Endothelial cell of umbilical vein (primary cell): ENCODE measurements around the gene CNOT10. TPM values are rescaled to one million over a fixed set of nuclear protein-coding genes. Genes with fewer than 3 reads are reported as not detected.

ENCODE experiments used
- BruUV-seq: library from RNA; stranded (reverse); fragments of 400-500 nt; replicated peaks from 2 replicates; lab custom pipeline; 2021; lab: Mats Ljungman, UMichigan
- CTCF ChIA-PET: fragments of 300-600, 350-600 bp; sonication (Branson Sonifier 250); formaldehyde crosslinking; loops from one replicate; lab custom pipeline; 2021; ENCODE audit warnings: antibody characterized with exemption, inconsistent platforms; lab: Charles Lee
- POLR2A ChIA-PET: fragments of 300-600, 350-600 bp; sonication (Branson Sonifier 250); formaldehyde crosslinking; loops from one replicate; lab custom pipeline; 2021; ENCODE audit warnings: antibody characterized with exemption, inconsistent platforms; lab: Charles Lee
- DNase-seq: peaks from one replicate; pipeline ENCODE4 v3.0.0-alpha.2; 2011; ENCODE audit warnings: low read depth, low spot score
- FAIRE-seq: peaks from 2 replicates; lab custom pipeline; 2011; peaks lifted over from hg19 to GRCh38; lab: Jason Lieb, UNC
- H2AFZ ChIP-seq: 2 replicates; pipeline ENCODE4 v1.6.0; 2012; ENCODE audit warnings: low read depth, low read length, control low read depth, inconsistent platforms
- H3K27ac ChIP-seq: 2 replicates; pipeline ENCODE4 v1.5.1; 2011; ENCODE audit warnings: low read depth, mild to moderate bottlenecking, control low read depth, low read length, moderate library complexity; ENCODE audit not compliant: insufficient read depth
- H3K27me3 ChIP-seq, 2 experiments: 2 replicates each; pipeline versions ENCODE4 v1.6.0 to v1.6.1; 2011; ENCODE audit warnings: low read length in 2 of 2, mixed read lengths in 1 of 2; ENCODE audit not compliant: control insufficient read depth in 2 of 2, insufficient read depth in 2 of 2
- H3K36me3 ChIP-seq, 2 experiments: 2 replicates in 1 of 2; 3 replicates in 1 of 2; pipeline ENCODE4 v1.5.1; 2011; ENCODE audit warnings: low read length in 2 of 2, mild to moderate bottlenecking in 1 of 2, moderate library complexity in 1 of 2; ENCODE audit not compliant: control insufficient read depth in 2 of 2, insufficient read depth in 2 of 2; ENCODE audit errors: extremely low read depth in 1 of 2
- H3K4me1 ChIP-seq: 3 replicates; pipeline ENCODE4 v1.5.1; 2011; ENCODE audit warnings: mild to moderate bottlenecking, low read length; ENCODE audit not compliant: control insufficient read depth, insufficient read depth; ENCODE audit errors: extremely low read depth
- H3K4me2 ChIP-seq: 2 replicates; pipeline ENCODE4 v1.6.1; 2011; ENCODE audit warnings: low read length, control low read depth, mixed read lengths; ENCODE audit not compliant: insufficient read depth
- H3K4me3 ChIP-seq, 3 experiments: fragments of 200-600 bp in 1 of 3; sonication (generic), shearing (Covaris generic) in 1 of 3; replicated peaks in 1 of 3; 2 replicates each; pipeline ENCODE4 v1.5.1; 2011 to 2016; ENCODE audit warnings: control low read depth in 3 of 3, low read length in 3 of 3, mild to moderate bottlenecking in 2 of 3, inconsistent platforms in 1 of 3, low read depth in 1 of 3, moderate library complexity in 1 of 3; ENCODE audit not compliant: insufficient read depth in 1 of 3
- H3K79me2 ChIP-seq: 2 replicates; pipeline ENCODE4 v1.6.0; 2012; ENCODE audit warnings: low read length, inconsistent platforms; ENCODE audit not compliant: control insufficient read depth, insufficient read depth
- H3K9ac ChIP-seq: replicated peaks from 2 replicates; pipeline ENCODE3; 2011; ENCODE audit warnings: low read length, control low read depth; ENCODE audit not compliant: insufficient read depth; ENCODE audit errors: extremely low read depth
- H3K9me1 ChIP-seq: replicated peaks from 3 replicates; pipeline ENCODE4 v1.6.0; 2011; ENCODE audit warnings: mild to moderate bottlenecking, low read length; ENCODE audit not compliant: control insufficient read depth, insufficient read depth; ENCODE audit errors: extremely low read depth
- H3K9me3 ChIP-seq: replicated peaks from 2 replicates; pipeline ENCODE4 v1.5.1; 2012; ENCODE audit warnings: low read length, inconsistent platforms; ENCODE audit not compliant: control insufficient read depth, insufficient read depth
- H4K20me1 ChIP-seq: replicated peaks from 2 replicates; pipeline ENCODE3; 2011; ENCODE audit warnings: mild to moderate bottlenecking, low read length; ENCODE audit not compliant: control insufficient read depth, insufficient read depth; ENCODE audit errors: extremely low read depth
- EZH2 ChIP-seq: IDR thresholded peaks from 2 replicates; pipeline ENCODE4 v1.6.1; 2012; ENCODE audit warnings: borderline replicate concordance, low read depth, mild to moderate bottlenecking, moderate library complexity, low read length, inconsistent platforms; ENCODE audit not compliant: severe bottlenecking
- FOS ChIP-seq: IDR thresholded peaks from 2 replicates; pipeline ENCODE4 v1.6.1; 2011; ENCODE audit warnings: mild to moderate bottlenecking, low read length, moderate library complexity, borderline replicate concordance; ENCODE audit not compliant: insufficient read depth
- GATA2 ChIP-seq: IDR thresholded peaks from 2 replicates; pipeline ENCODE4 v1.7.0; 2011; ENCODE audit warnings: low read depth, mild to moderate bottlenecking, moderate library complexity, mixed read lengths, low read length; ENCODE audit not compliant: insufficient read length, insufficient read depth
- JUN ChIP-seq: IDR thresholded peaks from 2 replicates; pipeline ENCODE4 v1.6.1; 2011; ENCODE audit warnings: borderline replicate concordance, low read depth; ENCODE audit not compliant: insufficient read length, insufficient read depth
- MYC ChIP-seq: IDR thresholded peaks from one replicate; pipeline ENCODE4 v1.6.1; 2011; ENCODE audit warnings: mild to moderate bottlenecking, low read depth, low read length
- POLR2A ChIP-seq: IDR thresholded peaks from 2 replicates; pipeline ENCODE4 v1.6.1; 2012; ENCODE audit warnings: low read depth, mild to moderate bottlenecking, control low read depth, low read length
- POLR2AphosphoS5 ChIP-seq: IDR thresholded peaks from 2 replicates; pipeline ENCODE4 v1.6.1; 2012; ENCODE audit warnings: low read depth, mild to moderate bottlenecking, control low read depth, low read length, moderate library complexity; ENCODE audit not compliant: insufficient read depth
- dilution Hi-C: fragments of 300-500 bp; cut with MboI; formaldehyde crosslinking; loops from one replicate; pipeline ENCODE4 v1.15.0; 2019; ENCODE audit warnings: low sequenced_read_pairs; ENCODE audit not compliant: extremely low pct_ligation_motif_present
- intact Hi-C: fragments of 100-400 bp; cut with micrococcal nuclease; formaldehyde crosslinking; loops from one replicate; pipeline ENCODE4 v1.10.0; 2022
- polyA plus RNA-seq, 4 experiments: library from polyadenylated mRNA; depleted of rRNA in 3 of 4; stranded (reverse) in 3 of 4; unstranded in 1 of 4; fragments of >200 nt; gene quantifications; 2 replicates each; pipeline versions ENCODE4 v1.2.1 to v1.2.3, GENCODE V29; 2011 to 2012; ENCODE audit warnings: missing spikeins in 1 of 4
- total RNA-seq: library from RNA; stranded (reverse); gene quantifications from 2 replicates; pipeline ENCODE4 v1.2.3, GENCODE V29; 2021
- TF ChIP-seq, protein P1 (sequence below): IDR thresholded peaks from 2 replicates; pipeline ENCODE4 v1.6.1; 2011; ENCODE audit not compliant: insufficient read depth, insufficient read length
- TF ChIP-seq, protein P2 (sequence below), 2 donors: IDR thresholded peaks; 1 replicate in 1 of 2; 2 replicates in 1 of 2; pipeline ENCODE4 v1.5.1; 2011; ENCODE audit warnings: low read length in 2 of 2, mild to moderate bottlenecking in 2 of 2, moderate library complexity in 2 of 2, control low read depth in 1 of 2, inconsistent platforms in 1 of 2, low read depth in 1 of 2; ENCODE audit not compliant: insufficient read depth in 1 of 2; ENCODE audit errors: extremely low read depth in 1 of 2

The CNOT10 gene
- total and polyA plus RNA-seq, 2 donors (not counting 3 experiments of a cell fraction or from before 2014, with no cell fraction given) = 23.6 to 28.6 TPM

DNA sequence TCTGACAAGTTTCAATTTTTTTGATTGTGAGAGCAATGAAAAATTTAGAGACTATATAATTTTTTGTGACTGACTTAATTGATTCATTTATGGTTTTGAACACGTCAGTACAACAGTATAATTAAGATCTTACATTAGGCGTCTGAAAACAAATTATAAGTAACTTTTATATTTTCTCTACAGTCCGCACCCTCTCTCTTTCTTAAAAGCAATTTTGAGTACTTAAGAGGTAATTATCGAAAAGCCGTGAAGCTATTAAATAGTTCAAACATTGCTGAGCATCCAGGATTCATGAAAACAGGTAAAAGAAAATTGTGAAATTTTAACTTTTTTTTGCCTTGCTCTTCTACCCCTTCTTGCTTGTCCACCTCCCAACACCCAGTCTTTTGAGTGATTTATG lies 34.9 kb downstream of the CNOT10 start:
- no peak for TF ChIP-seq POLR2A
- TF ChIP-seq POLR2AphosphoS5 = no peak
- TF ChIP-seq MYC = no peak
- TF ChIP-seq FOS = no peak
- no peak for TF ChIP-seq JUN
- TF ChIP-seq, protein P1, sequence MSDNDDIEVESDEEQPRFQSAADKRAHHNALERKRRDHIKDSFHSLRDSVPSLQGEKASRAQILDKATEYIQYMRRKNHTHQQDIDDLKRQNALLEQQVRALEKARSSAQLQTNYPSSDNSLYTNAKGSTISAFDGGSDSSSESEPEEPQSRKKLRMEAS = no peak
- no peak for TF ChIP-seq GATA2
- TF ChIP-seq, protein P2, sequence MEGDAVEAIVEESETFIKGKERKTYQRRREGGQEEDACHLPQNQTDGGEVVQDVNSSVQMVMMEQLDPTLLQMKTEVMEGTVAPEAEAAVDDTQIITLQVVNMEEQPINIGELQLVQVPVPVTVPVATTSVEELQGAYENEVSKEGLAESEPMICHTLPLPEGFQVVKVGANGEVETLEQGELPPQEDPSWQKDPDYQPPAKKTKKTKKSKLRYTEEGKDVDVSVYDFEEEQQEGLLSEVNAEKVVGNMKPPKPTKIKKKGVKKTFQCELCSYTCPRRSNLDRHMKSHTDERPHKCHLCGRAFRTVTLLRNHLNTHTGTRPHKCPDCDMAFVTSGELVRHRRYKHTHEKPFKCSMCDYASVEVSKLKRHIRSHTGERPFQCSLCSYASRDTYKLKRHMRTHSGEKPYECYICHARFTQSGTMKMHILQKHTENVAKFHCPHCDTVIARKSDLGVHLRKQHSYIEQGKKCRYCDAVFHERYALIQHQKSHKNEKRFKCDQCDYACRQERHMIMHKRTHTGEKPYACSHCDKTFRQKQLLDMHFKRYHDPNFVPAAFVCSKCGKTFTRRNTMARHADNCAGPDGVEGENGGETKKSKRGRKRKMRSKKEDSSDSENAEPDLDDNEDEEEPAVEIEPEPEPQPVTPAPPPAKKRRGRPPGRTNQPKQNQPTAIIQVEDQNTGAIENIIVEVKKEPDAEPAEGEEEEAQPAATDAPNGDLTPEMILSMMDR (IDR thresholded peaks at IDR 0.05; ENCODE audit: extremely low read depth in 1 of 2, insufficient read depth in 1 of 2, low read depth in 1 of 2, low read length in 2 of 2) = no peak
- no peak for TF ChIP-seq EZH2
- dilution Hi-C loops = no loop called here
- Histone ChIP-seq H3K27me3 (no peaks in the 10 kb centered on the region), H3K4me1 (no peaks in the 10 kb centered on the region), H2AFZ (no peak overlapping the region), H3K36me3 (peaks cover 2% of the 10 kb centered on the region in 2 experiments), H3K9me1 (no peaks in the 10 kb centered on the region), H3K4me2 (no peak overlapping the region), H3K27ac (no peak overlapping the region), H3K79me2 (no peaks in the 10 kb centered on the region), H4K20me1 (no peaks in the 10 kb centered on the region), H3K4me3 (no peak overlapping the region), H3K9me3 (no peaks in the 10 kb centered on the region), H3K9ac (no peak overlapping the region)
- DNase-seq (no peak), FAIRE-seq (no peak)
- BruUV-seq = no TSS peak
- POLR2A ChIA-PET = no interaction called here
- CTCF ChIA-PET = interaction anchor here (1.7 kb wide), 1 partner anchor 11 kb away, joined by 3 read pairs; no protein-coding TSS in a partner anchor
- intact Hi-C loops = no loop called here
